Measurements from ENCODE around the gene CEP104.

The CEP104 gene

GRCh38 chr1:3842912-3843311, 14.1 kb downstream of the CEP104 start:
- Histone ChIP-seq H3K36me3 (no peaks in the 10 kb centered on the region; the same call in 1 of the 2 replicates), H3K9me3 (no peaks in the 10 kb centered on the region), H3K4me1 (no peaks in the 10 kb centered on the region), H3K27me3 (no peaks in the 10 kb centered on the region), H3K4me3 (ENCODE audit: low read depth, low read length) (no peak overlapping the region)
- no peak for DNase-seq
- TF ChIP-seq, protein P1, sequence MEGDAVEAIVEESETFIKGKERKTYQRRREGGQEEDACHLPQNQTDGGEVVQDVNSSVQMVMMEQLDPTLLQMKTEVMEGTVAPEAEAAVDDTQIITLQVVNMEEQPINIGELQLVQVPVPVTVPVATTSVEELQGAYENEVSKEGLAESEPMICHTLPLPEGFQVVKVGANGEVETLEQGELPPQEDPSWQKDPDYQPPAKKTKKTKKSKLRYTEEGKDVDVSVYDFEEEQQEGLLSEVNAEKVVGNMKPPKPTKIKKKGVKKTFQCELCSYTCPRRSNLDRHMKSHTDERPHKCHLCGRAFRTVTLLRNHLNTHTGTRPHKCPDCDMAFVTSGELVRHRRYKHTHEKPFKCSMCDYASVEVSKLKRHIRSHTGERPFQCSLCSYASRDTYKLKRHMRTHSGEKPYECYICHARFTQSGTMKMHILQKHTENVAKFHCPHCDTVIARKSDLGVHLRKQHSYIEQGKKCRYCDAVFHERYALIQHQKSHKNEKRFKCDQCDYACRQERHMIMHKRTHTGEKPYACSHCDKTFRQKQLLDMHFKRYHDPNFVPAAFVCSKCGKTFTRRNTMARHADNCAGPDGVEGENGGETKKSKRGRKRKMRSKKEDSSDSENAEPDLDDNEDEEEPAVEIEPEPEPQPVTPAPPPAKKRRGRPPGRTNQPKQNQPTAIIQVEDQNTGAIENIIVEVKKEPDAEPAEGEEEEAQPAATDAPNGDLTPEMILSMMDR (IDR thresholded peaks at IDR 0.05; ENCODE audit: low read depth, low read length): no peak

GRCh38 chr1:3841491-3841890, 15.5 kb downstream of the CEP104 start:
- Histone ChIP-seq H3K9me3 (no peaks in the 10 kb centered on the region), H3K4me1 (no peaks in the 10 kb centered on the region), H3K36me3 (no peaks in the 10 kb centered on the region; the same call in 1 of the 2 replicates), H3K27me3 (no peaks in the 10 kb centered on the region), H3K4me3 (ENCODE audit: low read depth, low read length) (no peak overlapping the region)
- no peak for DNase-seq
- TF ChIP-seq, protein P1 (IDR thresholded peaks at IDR 0.05; ENCODE audit: low read depth, low read length): no peak

- Histone ChIP-seq H3K9me3 (no peaks in the 10 kb centered on the region), H3K27me3 (no peaks in the 10 kb centered on the region), H3K36me3 (no peaks in the 10 kb centered on the region; the same call in 1 of the 2 replicates), H3K4me1 (no peaks in the 10 kb centered on the region), H3K4me3 (ENCODE audit: low read depth, low read length) (no peak overlapping the region)
- TF ChIP-seq, protein P1 (IDR thresholded peaks at IDR 0.05; ENCODE audit: low read depth, low read length): no peak
- no peak for DNase-seq
Observed at GRCh38 chr1:3838788-3839187, 18.2 kb downstream of the CEP104 start.

DNA sequence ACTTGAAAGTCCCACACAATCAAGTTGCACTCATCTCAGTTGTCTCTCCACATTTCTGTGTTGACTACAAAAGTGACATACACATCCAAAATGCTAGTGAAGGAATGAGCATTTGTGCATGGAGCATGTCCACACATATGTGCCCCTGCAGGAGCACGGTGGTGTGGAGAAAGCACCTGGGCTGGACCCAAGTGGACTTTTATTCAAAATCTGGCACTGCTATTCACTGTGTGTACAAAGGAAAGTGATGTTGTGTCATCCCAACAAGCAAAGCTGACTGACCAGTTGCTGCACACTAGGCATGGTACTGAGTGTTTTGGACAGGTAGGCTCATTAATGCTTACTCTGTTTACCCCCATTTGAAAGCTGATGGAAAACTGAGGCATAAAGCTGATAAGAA, 19.3 kb downstream of the CEP104 start:
- TF ChIP-seq, protein P1 (IDR thresholded peaks at IDR 0.05; ENCODE audit: low read depth, low read length): no peak
- Histone ChIP-seq H3K36me3 (no peaks in the 10 kb centered on the region; the same call in 1 of the 2 replicates), H3K27me3 (no peaks in the 10 kb centered on the region), H3K4me3 (ENCODE audit: low read depth, low read length) (no peak overlapping the region), H3K4me1 (no peaks in the 10 kb centered on the region), H3K9me3 (no peaks in the 10 kb centered on the region)
- no peak for DNase-seq

DNA sequence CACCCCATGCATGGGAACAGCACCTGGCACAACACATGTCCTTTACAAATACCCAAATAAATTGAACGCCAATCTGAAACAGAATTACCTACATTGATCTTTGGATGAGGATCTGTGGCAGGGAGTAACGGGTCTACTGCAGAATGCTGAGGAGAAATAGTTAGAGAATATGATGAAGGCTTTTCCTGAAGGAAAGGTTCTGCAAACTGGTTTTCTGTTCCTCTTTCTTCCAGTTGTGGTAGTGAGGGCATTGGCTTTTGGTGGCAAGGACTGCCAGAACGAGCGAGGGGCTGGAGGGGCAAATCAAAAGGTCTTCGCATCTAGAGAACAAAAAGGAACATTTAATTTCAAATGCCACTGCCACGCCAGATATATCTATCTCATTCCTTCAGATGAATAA, 19.8 kb downstream of the CEP104 start:
- H3K36me3 ChIP-seq: no peaks in the 10 kb centered on the region; the same call in 1 of the 2 replicates
- no peak overlapping the region for H3K4me3 ChIP-seq (ENCODE audit: low read depth, low read length)
- H3K9me3 ChIP-seq: no peaks in the 10 kb centered on the region
- H3K4me1 ChIP-seq: no peaks in the 10 kb centered on the region
- DNase-seq: no peak
- H3K27me3 ChIP-seq: no peaks in the 10 kb centered on the region
- TF ChIP-seq, protein P1 (IDR thresholded peaks at IDR 0.05; ENCODE audit: low read depth, low read length): no peak

DNA sequence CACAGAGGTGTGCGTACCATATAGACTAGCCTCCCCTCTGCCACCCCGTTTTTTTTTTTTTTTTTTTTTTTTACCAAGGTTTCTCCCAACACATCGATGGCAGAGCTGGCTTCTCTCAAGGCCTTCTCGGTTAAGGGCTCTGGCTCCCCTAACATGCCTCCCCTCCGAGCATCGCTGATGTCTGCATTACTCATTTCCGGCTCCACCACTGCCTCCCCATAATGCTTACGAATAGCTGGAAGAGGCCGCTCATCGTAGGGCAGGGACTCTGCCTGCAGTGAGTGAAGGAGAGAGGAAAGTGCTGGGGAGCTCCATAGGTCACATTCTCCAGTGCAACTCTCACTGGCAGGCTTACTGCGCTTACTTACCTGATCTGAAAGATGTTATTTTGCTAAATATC, 20.6 kb downstream of the CEP104 start:
- no peaks in the 10 kb centered on the region; the same call in 1 of the 2 replicates for H3K36me3 ChIP-seq

More for the DNA sequence above, 20.6 kb downstream of the CEP104 start:
- H3K4me3 ChIP-seq (ENCODE audit: low read depth, low read length): no peak overlapping the region
- TF ChIP-seq, protein P1 (IDR thresholded peaks at IDR 0.05; ENCODE audit: low read depth, low read length): no peak
- H3K4me1 ChIP-seq: no peaks in the 10 kb centered on the region
- H3K27me3 ChIP-seq: no peaks in the 10 kb centered on the region
- no peak for DNase-seq
- no peaks in the 10 kb centered on the region for H3K9me3 ChIP-seq
